Heart left ventricle (tissue), 13 donors: Measurements from ENCODE around the gene ARHGAP1.

ENCODE experiments used
- CTCF ChIP-seq, 12 donors: fragments of 200-600 bp; sonication (generic) in 4 of 12; IDR thresholded peaks; one replicate each; pipeline versions ENCODE4 v1.5.0 to v1.8.0; 2018 to 2022; ENCODE audit warnings: antibody characterized with exemption in 12 of 12, mild to moderate bottlenecking in 5 of 12
- POLR2A ChIP-seq, 2 donors: fragments of 450-650 bp; IDR thresholded peaks; one replicate each; pipeline ENCODE4 v1.6.1; 2017; ENCODE audit warnings: antibody characterized with exemption in 2 of 2, mild to moderate bottlenecking in 2 of 2, moderate library complexity in 2 of 2
- donor health status: ischemic (EF 13 %, LVEDD 7.1; RV severe dilation, severe dysfunction).
- donor health status: DM: no; HTN: yes; CAD: no.
- donor health status: DM: no; HTN: no; CAD: no.
- donor health status: ischemic (EF 25% LVEDD 6.9; RV normal size, moderate dysfunction).
- donor health status: ischemic (EF 25% LVEDD 5.7; RV mildly dilated, moderate dysfunction).
- donor health status: ischemic (EF 35%, LVEDD 5.7; RV mildly dilated, moderate dysfunction).
- donor health status: nonischemic (EF 11% LVEDD 7.7; RV severe dilation, severe dysfunction).
- donor health status: DM: yes; HTN: yes; CAD: no.
- donor health status: PGD.
- donor health status: ischemic (EF 29% LVEDD 5.4; RV normal size, mild dysfunction).
- donor health status: nonischemic (EF 23%, LVEDD 6.1; RV moderate dilation, normal function).

GRCh38 chr11:46637546-46637945, 62.9 kb downstream of the ARHGAP1 start:
- TF ChIP-seq POLR2A (IDR thresholded peaks at IDR 0.05) (no peak), CTCF (IDR thresholded peaks at IDR 0.05) (no peak)
